ENCODE results near the gene VAV3. TPM values are rescaled to one million over a fixed set of nuclear protein-coding genes. Genes with fewer than 3 reads are reported as not detected.
"Not testable (repeated sequence)": the region's sequence is repeated elsewhere in the genome, so short reads cannot be mapped to it uniquely, and the experiment has no call there.

Gene VAV3
- total RNA-seq, 1 donor from 2014 or later: 2.9 TPM

- Mint-ChIP-seq H3K27me3 (ENCODE audit: low read depth) (no peaks in the 10 kb centered on the region), H3K4me1 (peaks cover 4% of the 10 kb centered on the region), H3K4me3 (no peak overlapping the region), H3K27ac (ENCODE audit: unreplicated experiment) (no peak overlapping the region), H3K9me3 (peaks cover 8% of the 10 kb centered on the region), H3K36me3 (ENCODE audit: low read depth) (peaks cover 4% of the 10 kb centered on the region)
- DNase-seq (ENCODE audit: low read depth, low spot score): no peak
- TF ChIP-seq, protein P1, sequence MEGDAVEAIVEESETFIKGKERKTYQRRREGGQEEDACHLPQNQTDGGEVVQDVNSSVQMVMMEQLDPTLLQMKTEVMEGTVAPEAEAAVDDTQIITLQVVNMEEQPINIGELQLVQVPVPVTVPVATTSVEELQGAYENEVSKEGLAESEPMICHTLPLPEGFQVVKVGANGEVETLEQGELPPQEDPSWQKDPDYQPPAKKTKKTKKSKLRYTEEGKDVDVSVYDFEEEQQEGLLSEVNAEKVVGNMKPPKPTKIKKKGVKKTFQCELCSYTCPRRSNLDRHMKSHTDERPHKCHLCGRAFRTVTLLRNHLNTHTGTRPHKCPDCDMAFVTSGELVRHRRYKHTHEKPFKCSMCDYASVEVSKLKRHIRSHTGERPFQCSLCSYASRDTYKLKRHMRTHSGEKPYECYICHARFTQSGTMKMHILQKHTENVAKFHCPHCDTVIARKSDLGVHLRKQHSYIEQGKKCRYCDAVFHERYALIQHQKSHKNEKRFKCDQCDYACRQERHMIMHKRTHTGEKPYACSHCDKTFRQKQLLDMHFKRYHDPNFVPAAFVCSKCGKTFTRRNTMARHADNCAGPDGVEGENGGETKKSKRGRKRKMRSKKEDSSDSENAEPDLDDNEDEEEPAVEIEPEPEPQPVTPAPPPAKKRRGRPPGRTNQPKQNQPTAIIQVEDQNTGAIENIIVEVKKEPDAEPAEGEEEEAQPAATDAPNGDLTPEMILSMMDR (conservative IDR thresholded peaks at IDR 0.05): no peak
These were observed 113.6 kb downstream of the VAV3 start for GRCh38 chr1:107851418-107851817.

- DNase-seq (ENCODE audit: low read depth, low spot score); H3K36me3 Mint-ChIP-seq (ENCODE audit: low read depth); H3K27ac Mint-ChIP-seq (ENCODE audit: unreplicated experiment); H3K4me1 Mint-ChIP-seq; H3K27me3 Mint-ChIP-seq (ENCODE audit: low read depth); H3K4me3 Mint-ChIP-seq: not testable (repeated sequence)
- H3K9me3 Mint-ChIP-seq: peaks cover 11% of the 10 kb centered on the region
These were observed 120.3 kb downstream of the VAV3 start for GRCh38 chr1:107844541-107845194.

GRCh38 chr1:107843989-107844388, 121.0 kb downstream of the VAV3 start:
- no peaks in the 10 kb centered on the region for H3K27me3 Mint-ChIP-seq (ENCODE audit: low read depth)
- H3K4me1 Mint-ChIP-seq: peaks cover 4% of the 10 kb centered on the region

GRCh38 chr1:107842241-107842640, 122.7 kb downstream of the VAV3 start:
- Mint-ChIP-seq H3K4me3 (no peak overlapping the region), H3K9me3 (peaks cover 5% of the 10 kb centered on the region), H3K27me3 (ENCODE audit: low read depth) (no peaks in the 10 kb centered on the region), H3K27ac (ENCODE audit: unreplicated experiment) (no peak overlapping the region), H3K36me3 (ENCODE audit: low read depth) (peaks cover 9% of the 10 kb centered on the region), H3K4me1 (peaks cover 4% of the 10 kb centered on the region)
- no peak for DNase-seq (ENCODE audit: low read depth, low spot score)
- TF ChIP-seq, protein P1 (conservative IDR thresholded peaks at IDR 0.05): no peak

More at GRCh38 chr1:107843989-107844388, 121.0 kb downstream of the VAV3 start:
- TF ChIP-seq, protein P1 (conservative IDR thresholded peaks at IDR 0.05): no peak
- H3K9me3 Mint-ChIP-seq: peaks cover 11% of the 10 kb centered on the region
- peaks cover 5% of the 10 kb centered on the region for H3K36me3 Mint-ChIP-seq (ENCODE audit: low read depth)
- DNase-seq (ENCODE audit: low read depth, low spot score): no peak
- H3K27ac Mint-ChIP-seq (ENCODE audit: unreplicated experiment): no peak overlapping the region
- H3K4me3 Mint-ChIP-seq: no peak overlapping the region

DNA sequence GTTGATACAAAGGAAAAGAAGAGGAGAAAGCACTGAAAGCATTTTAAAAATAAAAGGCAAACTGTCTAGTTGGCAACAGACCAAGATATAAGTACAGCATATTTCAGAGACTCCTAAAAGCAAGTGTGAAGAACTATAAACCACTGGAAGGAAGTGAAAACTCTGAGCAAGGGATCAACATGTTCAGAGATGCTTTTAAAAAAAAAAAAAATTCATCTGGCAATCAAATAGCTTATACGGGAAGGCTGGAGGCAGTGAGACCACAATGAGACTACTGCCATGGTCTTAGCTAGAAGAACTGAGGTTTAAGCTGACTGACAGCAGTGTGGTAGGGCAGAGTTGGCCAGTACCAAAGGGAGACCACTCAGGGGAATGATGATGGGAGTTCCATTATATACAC, 124.3 kb downstream of the VAV3 start:
- TF ChIP-seq, protein P1 (conservative IDR thresholded peaks at IDR 0.05): no peak
- no peak overlapping the region for H3K4me3 Mint-ChIP-seq
- H3K27me3 Mint-ChIP-seq (ENCODE audit: low read depth): no peaks in the 10 kb centered on the region
- H3K4me1 Mint-ChIP-seq: peaks cover 4% of the 10 kb centered on the region
- peaks cover 8% of the 10 kb centered on the region for H3K36me3 Mint-ChIP-seq (ENCODE audit: low read depth)
- DNase-seq (ENCODE audit: low read depth, low spot score): no peak
- H3K9me3 Mint-ChIP-seq: peaks cover 4% of the 10 kb centered on the region
- H3K27ac Mint-ChIP-seq (ENCODE audit: unreplicated experiment): no peak overlapping the region

GRCh38 chr1:107838056-107838455, 126.9 kb downstream of the VAV3 start:
- H3K4me1 Mint-ChIP-seq: peaks cover 4% of the 10 kb centered on the region
- no peak overlapping the region for H3K27ac Mint-ChIP-seq (ENCODE audit: unreplicated experiment)
- no peaks in the 10 kb centered on the region for H3K9me3 Mint-ChIP-seq
- peaks cover 4% of the 10 kb centered on the region for H3K36me3 Mint-ChIP-seq (ENCODE audit: low read depth)
- no peak for DNase-seq (ENCODE audit: low read depth, low spot score)
- H3K27me3 Mint-ChIP-seq (ENCODE audit: low read depth): no peaks in the 10 kb centered on the region
- H3K4me3 Mint-ChIP-seq: no peak overlapping the region
- TF ChIP-seq, protein P1 (conservative IDR thresholded peaks at IDR 0.05): no peak
